ENCODE results near the gene TPSB2.
"Not testable (repeated sequence)": the region's sequence is repeated elsewhere in the genome, so short reads cannot be mapped to it uniquely, and the experiment has no call there.

Gene TPSB2

GRCh38 chr16:1240436-1240835 is 10.5 kb upstream of the TPSB2 start, which contains the start of gene TPSAB1:
Gene TPSAB1, plus strand, starts transcription at chr16:1240705. Its CDS starts 234 bp downstream, at chr16:1240939.
- DNase-seq = not testable (repeated sequence)

- DNase-seq = not testable (repeated sequence)
These were observed 9.6 kb upstream of the TPSB2 start for GRCh38 chr16:1239575-1239974.

DNA sequence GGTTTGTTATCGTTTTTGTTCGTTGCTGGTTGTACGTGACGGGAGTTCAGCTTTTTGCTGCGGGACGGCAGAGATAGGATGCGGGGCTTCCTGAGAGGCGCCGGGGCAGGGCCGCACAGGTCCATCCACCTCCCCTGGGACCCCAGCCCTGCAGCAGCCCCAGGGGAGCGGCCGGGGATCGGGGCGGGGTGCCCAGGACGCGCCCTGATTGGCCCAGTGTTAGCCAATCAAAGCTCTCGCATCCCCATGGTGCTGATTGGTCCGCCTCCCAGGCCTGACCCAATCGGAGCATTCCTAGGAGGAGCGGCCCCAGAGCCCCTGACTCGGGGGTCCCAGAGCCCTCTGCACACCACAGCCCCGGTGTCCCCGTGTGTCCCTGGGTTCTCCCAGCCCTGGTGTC is 8.9 kb upstream of the TPSB2 start:
- not testable (repeated sequence) for DNase-seq

DNA sequence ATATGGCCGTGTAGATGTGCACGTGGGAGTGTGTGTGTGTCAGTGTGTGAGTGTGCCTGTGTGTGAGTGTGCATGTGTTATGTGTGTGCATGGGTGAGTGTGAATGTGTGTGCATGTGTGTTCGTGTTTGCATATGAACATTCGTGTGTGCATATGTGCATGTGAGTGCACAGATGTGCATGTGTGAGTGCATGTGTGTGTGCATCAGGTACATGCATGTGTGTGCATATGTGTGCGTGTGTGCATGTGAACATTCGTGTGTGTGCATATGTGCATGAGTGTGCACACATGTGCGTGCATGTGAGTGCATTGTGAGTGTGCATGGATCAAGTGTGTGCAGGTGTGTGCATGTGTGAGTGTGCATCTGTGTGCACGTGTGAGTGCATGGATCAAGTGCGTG is 8.0 kb upstream of the TPSB2 start:
- no peak for DNase-seq

DNA sequence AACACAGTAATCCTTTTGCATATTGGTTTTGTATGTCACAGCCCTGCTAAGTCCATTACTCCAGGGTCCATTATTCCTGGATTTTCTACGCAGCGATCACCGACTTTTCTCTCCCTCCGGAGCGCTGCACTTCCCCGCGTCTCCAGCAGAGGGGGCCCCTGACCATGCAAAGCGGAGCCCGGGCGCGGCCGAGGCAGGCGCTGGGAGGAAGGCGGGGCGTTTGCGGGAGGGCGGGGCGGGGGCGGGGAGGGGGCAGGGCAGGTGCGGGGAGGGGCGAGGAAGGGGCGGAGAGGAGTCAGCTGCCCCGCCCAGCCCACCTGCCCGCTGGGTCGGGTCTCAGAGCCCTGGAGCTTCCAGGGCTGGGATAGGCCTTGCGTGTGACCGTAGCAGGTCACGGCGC is 6.7 kb upstream of the TPSB2 start:
- DNase-seq = not testable (repeated sequence)

GRCh38 chr16:1232049-1232748 is 2.2 kb upstream of the TPSB2 start:
- DNase-seq = not testable (repeated sequence)

- not testable (repeated sequence) for DNase-seq
These were observed 1.3 kb upstream of the TPSB2 start for GRCh38 chr16:1231301-1231700.

DNA sequence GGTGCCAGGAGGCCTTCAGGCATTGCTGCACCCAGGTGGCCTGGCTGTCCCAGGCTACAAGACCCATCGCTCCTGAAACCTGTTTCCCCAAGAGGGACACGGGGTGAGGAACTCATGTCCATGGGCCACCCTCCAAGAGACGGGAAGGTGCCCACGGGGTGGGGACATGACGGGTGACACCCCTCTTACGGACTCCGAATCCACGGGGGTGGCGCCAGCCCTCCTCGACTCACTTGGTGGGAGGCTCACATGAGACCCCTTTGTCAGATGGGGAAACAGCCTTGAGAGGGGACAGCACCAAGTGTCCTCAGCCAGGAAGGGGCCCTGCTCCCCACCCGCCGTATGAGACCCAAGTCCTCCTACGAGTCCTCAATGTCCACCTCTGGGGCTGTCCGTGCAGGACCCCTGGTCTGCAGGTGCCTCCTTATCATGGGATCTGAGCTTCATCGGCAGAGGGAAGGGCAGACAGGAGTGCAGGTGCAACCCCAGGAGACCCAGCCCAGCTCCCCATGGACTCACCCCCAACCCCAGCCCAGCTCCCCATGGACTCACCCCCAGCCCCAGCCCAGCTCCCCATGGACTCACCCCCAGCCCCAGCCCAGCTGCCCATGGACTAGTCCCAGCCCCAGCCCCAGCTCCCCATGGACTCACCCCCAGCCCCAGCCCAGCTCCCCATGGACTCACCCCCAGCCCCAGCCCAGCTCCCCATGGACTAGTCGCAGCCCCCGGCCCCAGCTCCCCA is 658 bp upstream of the TPSB2 start:
- not testable (repeated sequence) for DNase-seq

GRCh38 chr16:1229476-1229875 is 508 bp downstream of the TPSB2 start:
- DNase-seq = not testable (repeated sequence)

GRCh38 chr16:1228227-1228626 is 1.8 kb downstream of the TPSB2 start:
- DNase-seq = not testable (repeated sequence)

GRCh38 chr16:1226692-1227091 is 3.3 kb downstream of the TPSB2 start:
- DNase-seq = not testable (repeated sequence)

DNA sequence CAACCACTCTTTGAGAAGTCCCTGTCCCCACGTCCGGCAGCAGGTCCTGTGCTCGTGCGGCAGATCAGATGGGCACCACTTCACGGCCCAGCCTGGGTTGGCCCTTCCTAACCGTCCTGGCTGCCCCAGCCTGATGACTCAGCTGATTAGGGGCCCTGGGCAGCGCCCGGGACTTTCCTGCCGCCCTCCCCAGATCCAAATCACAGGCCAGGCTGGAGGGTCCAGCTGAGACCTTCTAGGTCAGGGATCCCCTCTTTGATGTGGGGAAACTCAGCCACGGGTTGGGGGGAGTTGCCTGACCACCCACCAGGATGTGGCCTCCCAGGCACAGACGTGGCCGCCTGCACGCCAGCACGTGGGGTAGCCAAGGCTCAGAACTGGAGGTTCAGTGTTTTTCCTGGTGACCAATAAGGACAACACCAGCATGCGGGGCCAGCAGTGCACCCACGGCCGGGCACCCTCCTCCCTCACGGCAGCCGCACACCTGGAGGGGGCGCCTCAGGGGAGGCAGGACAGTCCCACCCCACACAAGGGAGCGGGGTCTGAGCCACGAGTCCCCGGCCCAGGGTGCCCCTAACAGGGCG is 4.2 kb downstream of the TPSB2 start:
- DNase-seq = not testable (repeated sequence)

- DNase-seq = no peak
These were observed 4.9 kb downstream of the TPSB2 start, which contains the start of gene TPSG1 for GRCh38 chr16:1225051-1225451. Gene TPSG1, minus strand, starts transcription at chr16:1225268. Its CDS starts 16 bp downstream, at chr16:1225252.

DNA sequence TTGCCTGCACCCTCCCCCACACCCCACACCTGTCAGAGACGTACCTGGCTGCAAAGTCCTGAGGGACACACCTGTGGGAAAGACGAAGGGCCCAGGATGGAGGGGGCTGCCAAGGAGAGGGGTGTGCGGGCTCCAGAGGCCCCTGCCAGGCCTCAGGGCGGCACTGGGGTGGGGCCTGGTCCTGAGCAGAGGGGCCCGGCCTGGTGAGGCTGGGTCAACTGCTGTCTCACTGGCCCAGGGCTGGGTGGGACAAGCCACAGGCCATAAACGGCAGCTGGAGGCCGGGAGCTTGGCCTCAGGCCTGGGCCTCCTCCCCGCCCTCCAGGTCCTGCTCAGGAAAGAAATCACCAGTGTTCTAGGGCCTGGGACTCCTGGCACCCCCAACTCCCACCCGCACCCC is 5.4 kb downstream of the TPSB2 start:
- no peak for DNase-seq

GRCh38 chr16:1223355-1224214 is 6.4 kb downstream of the TPSB2 start:
- no peak for DNase-seq

- no peak for DNase-seq
These were observed 7.2 kb downstream of the TPSB2 start for GRCh38 chr16:1222553-1223354.

- DNase-seq = no peak
These were observed 8.1 kb downstream of the TPSB2 start for GRCh38 chr16:1221628-1222552.

DNA sequence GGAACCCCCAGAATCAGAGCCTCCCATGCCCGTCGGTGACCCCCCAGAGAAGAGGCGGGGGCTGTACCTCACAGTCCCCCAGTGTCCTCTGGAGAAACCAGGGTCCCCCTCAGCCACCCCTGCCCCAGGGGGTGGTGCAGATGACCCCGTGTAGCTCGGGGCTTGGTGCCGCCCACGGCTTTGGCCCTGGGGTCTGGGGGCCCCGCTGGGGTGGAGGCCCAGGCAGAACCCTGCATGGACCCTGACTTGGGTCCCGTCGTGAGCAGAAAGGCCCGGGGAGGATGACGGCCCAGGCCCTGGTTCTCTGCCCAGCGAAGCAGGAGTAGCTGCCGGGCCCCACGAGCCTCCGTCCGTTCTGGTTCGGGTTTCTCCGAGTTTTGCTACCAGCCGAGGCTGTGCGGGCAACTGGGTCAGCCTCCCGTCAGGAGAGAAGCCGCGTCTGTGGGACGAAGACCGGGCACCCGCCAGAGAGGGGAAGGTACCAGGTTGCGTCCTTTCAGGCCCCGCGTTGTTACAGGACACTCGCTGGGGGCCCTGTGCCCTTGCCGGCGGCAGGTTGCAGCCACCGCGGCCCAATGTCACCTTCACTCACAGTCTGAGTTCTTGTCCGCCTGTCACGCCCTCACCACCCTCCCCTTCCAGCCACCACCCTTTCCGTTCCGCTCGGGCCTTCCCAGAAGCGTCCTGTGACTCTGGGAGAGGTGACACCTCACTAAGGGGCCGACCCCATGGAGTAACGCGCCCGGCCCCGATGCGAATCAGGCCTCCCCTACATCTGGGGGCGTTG is 8.9 kb downstream of the TPSB2 start:
- DNase-seq = no peak

DNA sequence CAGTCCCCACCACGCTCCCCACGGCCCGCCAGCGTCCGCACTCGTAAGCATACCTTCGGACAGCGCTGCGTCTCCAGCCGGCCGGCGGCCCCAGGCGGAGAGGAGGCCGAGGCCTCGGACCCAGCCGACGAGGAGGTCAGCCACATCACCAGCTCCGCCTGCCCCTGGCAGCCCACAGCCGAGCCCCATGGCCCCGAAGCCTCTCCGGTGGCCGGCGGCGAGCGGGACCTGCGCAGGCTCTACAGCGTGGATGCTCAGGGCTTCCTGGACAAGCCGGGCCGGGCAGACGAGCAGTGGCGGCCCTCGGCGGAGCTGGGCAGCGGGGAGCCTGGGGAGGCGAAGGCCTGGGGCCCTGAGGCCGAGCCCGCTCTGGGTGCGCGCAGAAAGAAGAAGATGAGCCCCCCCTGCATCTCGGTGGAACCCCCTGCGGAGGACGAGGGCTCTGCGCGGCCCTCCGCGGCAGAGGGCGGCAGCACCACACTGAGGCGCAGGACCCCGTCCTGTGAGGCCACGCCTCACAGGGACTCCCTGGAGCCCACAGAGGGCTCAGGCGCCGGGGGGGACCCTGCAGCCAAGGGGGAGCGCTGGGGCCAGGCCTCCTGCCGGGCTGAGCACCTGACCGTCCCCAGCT is 9.8 kb downstream of the TPSB2 start:
- no peak for DNase-seq
